ENCODE results near the gene RABAC1. TPM values are rescaled to one million over a fixed set of nuclear protein-coding genes. Genes with fewer than 3 reads are reported as not detected.

Gene RABAC1
- total RNA-seq, 1 donor from 2014 or later = 56.7 TPM

- no peak for TF ChIP-seq CTCF (IDR thresholded peaks at IDR 0.05; ENCODE audit: borderline replicate concordance)
- DNase-seq = no peak
- no peak overlapping the region for H3K27ac ChIP-seq (replicated peaks)
- H3K36me3 ChIP-seq = no peaks in the 10 kb centered on the region
- intact Hi-C loops (cut with micrococcal nuclease) = no loop called here
- H3K27me3 ChIP-seq (ENCODE audit: low read depth) = peaks cover 95% of the 10 kb centered on the region
- H3K9me3 ChIP-seq (replicated peaks) = no peaks in the 10 kb centered on the region
- no peak overlapping the region for H3K4me3 ChIP-seq
- peaks cover 7% of the 10 kb centered on the region for H3K4me1 ChIP-seq
Measured at GRCh38 chr19:41913538-41914423, 45.3 kb downstream of the RABAC1 start.

- no peaks in the 10 kb centered on the region for H3K36me3 ChIP-seq
- peaks cover 92% of the 10 kb centered on the region for H3K27me3 ChIP-seq (ENCODE audit: low read depth)
- intact Hi-C loops (cut with micrococcal nuclease) = no loop called here
Measured at GRCh38 chr19:41912899-41913537, 46.1 kb downstream of the RABAC1 start.

GRCh38 chr19:41911889-41912731, 47.0 kb downstream of the RABAC1 start:
- peaks cover 82% of the 10 kb centered on the region for H3K27me3 ChIP-seq (ENCODE audit: low read depth)

More at GRCh38 chr19:41912899-41913537, 46.1 kb downstream of the RABAC1 start:
- no peaks in the 10 kb centered on the region for H3K9me3 ChIP-seq (replicated peaks)
- TF ChIP-seq CTCF (IDR thresholded peaks at IDR 0.05; ENCODE audit: borderline replicate concordance) = no peak
- peaks cover 7% of the 10 kb centered on the region for H3K4me1 ChIP-seq
- H3K4me3 ChIP-seq = no peak overlapping the region
- no peak overlapping the region for H3K27ac ChIP-seq (replicated peaks)
- no peak for DNase-seq

GRCh38 chr19:41910992-41911888, 47.9 kb downstream of the RABAC1 start:
- H3K36me3 ChIP-seq = peaks cover 13% of the 10 kb centered on the region
- H3K27me3 ChIP-seq (ENCODE audit: low read depth) = peaks cover 74% of the 10 kb centered on the region
- intact Hi-C loops (cut with micrococcal nuclease) = no loop called here
- H3K9me3 ChIP-seq (replicated peaks) = no peaks in the 10 kb centered on the region
- DNase-seq = no peak
- H3K27ac ChIP-seq (replicated peaks) = no peak overlapping the region
- H3K4me1 ChIP-seq = peaks cover 7% of the 10 kb centered on the region
- no peak for TF ChIP-seq CTCF (IDR thresholded peaks at IDR 0.05; ENCODE audit: borderline replicate concordance)
- H3K4me3 ChIP-seq = no peak overlapping the region

More at GRCh38 chr19:41911889-41912731, 47.0 kb downstream of the RABAC1 start:
- H3K9me3 ChIP-seq (replicated peaks) = no peaks in the 10 kb centered on the region
- H3K4me3 ChIP-seq = no peak overlapping the region
- DNase-seq = no peak
- no peak for TF ChIP-seq CTCF (IDR thresholded peaks at IDR 0.05; ENCODE audit: borderline replicate concordance)
- peaks cover 4% of the 10 kb centered on the region for H3K36me3 ChIP-seq
- intact Hi-C loops (cut with micrococcal nuclease) = no loop called here
- H3K4me1 ChIP-seq = peaks cover 7% of the 10 kb centered on the region
- no peak overlapping the region for H3K27ac ChIP-seq (replicated peaks)

Measured in left ventricle myocardium inferior (tissue), 1 donor.